Smooth muscle cell (in vitro differentiated cells): ENCODE data around the gene TMEM191B. TPM values are rescaled to one million over a fixed set of nuclear protein-coding genes. Genes with fewer than 3 reads are reported as not detected.
"Not testable (repeated sequence)": the region's sequence is repeated elsewhere in the genome, so short reads cannot be mapped to it uniquely, and the experiment has no call there.

Source experiments
- DNase-seq: peaks from one replicate; lab custom pipeline; 2025; ENCODE audit not compliant: unreplicated experiment; lab: John Stamatoyannopoulos, UW
- H2AFZ ChIP-seq: fragments of 200-600 bp; sonication (generic); 2 replicates; pipeline ENCODE4 v1.6.0; 2016; ENCODE audit warnings: antibody characterized with exemption, low read depth, mild to moderate bottlenecking
- H3F3A ChIP-seq: fragments of 200-600 bp; sonication (generic); 2 replicates; pipeline ENCODE4 v1.6.0; 2017; ENCODE audit warnings: antibody characterized with exemption, low read depth
- H3K27ac ChIP-seq: fragments of 200-600 bp; sonication (generic); 2 replicates; pipeline ENCODE4 v1.5.1; 2016; ENCODE audit warnings: low read depth, mild to moderate bottlenecking
- H3K27me3 ChIP-seq: fragments of 200-600 bp; sonication (generic); 2 replicates; pipeline ENCODE4 v1.6.1; 2016; ENCODE audit warnings: low read depth, mild to moderate bottlenecking
- H3K36me3 ChIP-seq: fragments of 200-600 bp; sonication (generic); 2 replicates; pipeline ENCODE4 v1.5.1; 2016; ENCODE audit warnings: low read depth
- H3K4me1 ChIP-seq: fragments of 200-600 bp; sonication (generic); 2 replicates; pipeline ENCODE4 v1.5.1; 2016; ENCODE audit warnings: low read depth
- H3K4me2 ChIP-seq: fragments of 200-600 bp; sonication (generic); 2 replicates; pipeline ENCODE4 v1.6.0; 2016; ENCODE audit warnings: mild to moderate bottlenecking
- H3K4me3 ChIP-seq: fragments of 200-600 bp; sonication (generic); 2 replicates; pipeline ENCODE4 v1.5.1; 2016; ENCODE audit warnings: mild to moderate bottlenecking
- H3K79me2 ChIP-seq: fragments of 200-600 bp; sonication (generic); 2 replicates; pipeline ENCODE4 v1.6.0; 2016; ENCODE audit warnings: low read depth, mild to moderate bottlenecking
- H3K9ac ChIP-seq: fragments of 200-600 bp; sonication (generic); 2 replicates; pipeline ENCODE4 v1.6.0; 2016; ENCODE audit warnings: low read depth
- H3K9me3 ChIP-seq: fragments of 200-600 bp; sonication (generic); replicated peaks from 2 replicates; pipeline ENCODE4 v1.5.1; 2016; ENCODE audit warnings: low read depth
- H4K20me1 ChIP-seq: fragments of 200-600 bp; sonication (generic); 2 replicates; pipeline ENCODE4 v1.6.0; 2016; ENCODE audit warnings: low read depth
- WGBS: methylation state at CpG from one replicate; pipeline ENCODE4 v1.1.7; 2016; ENCODE audit warnings: low lambda C conversion rate; 5-methylcytosine and 5-hydroxymethylcytosine counted together
- polyA plus RNA-seq: library from polyadenylated mRNA; unstranded; fragments of >200 nt; fragmentation: Nextera tagmentation; extraction: Ambion mirVana; gene quantifications from 2 replicates; pipeline ENCODE4 v1.2.1, GENCODE V29; 2016
- total RNA-seq: library from RNA; depleted of rRNA; stranded (reverse); fragments of >200 nt; gene quantifications from 2 replicates; pipeline ENCODE4 v1.2.3, GENCODE V29; 2014

The TMEM191B gene
- total RNA-seq (0.54 TPM in 1 of 2 replicates, not detected in the other), polyA plus RNA-seq (0.56 and 1.7 TPM in 2 replicates)

DNA sequence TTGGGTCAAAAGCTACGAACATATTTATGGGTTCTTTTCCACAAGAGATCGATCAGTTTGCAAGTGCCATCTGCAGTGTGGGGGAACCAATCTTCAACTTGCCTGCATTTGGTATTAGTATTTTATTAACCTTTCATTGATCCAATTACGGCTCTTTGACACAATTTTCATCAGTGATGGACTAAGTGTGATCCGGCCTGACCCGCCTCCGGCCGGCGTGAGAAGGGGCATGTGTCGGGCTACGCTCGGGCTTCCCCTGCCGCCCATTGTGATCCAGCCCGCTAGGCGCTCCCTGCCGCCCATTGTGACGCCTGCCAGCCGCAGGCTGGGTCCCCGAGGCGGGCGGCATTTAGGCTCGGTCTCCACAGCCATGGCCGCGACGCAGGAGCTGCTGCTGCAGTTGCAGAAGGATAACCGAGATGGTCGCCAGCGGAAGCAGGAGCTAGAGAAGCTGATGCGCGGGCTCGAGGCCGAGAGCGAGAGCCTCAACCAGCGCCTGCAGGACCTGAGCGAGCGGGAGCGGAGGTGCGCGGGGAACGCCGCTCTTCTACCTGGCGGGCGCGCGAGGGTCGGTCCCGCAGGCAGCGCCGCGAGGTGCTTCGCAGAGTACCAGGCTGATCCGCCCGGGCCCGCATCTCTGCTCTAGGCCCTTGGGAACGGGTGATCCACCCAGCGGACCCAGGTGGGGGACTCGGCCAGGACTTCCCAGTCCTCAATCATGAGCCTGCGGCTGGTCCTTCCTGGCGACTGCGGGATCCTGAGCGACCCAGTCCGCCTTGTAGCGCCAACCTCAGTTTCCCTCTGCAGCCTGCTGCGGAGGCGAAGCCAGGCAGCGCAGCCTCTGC is at the start of gene TMEM191B:
TMEM191B (plus strand) TSS at position 51 of the 845 bp plus-strand sequence; CDS start at position 230, 179 bp downstream.
- DNase-seq, H2AFZ ChIP-seq, H3K36me3 ChIP-seq, H3F3A ChIP-seq, H3K4me1 ChIP-seq, H3K79me2 ChIP-seq, H3K4me3 ChIP-seq, H3K9me3 ChIP-seq, H3K27me3 ChIP-seq, H3K4me2 ChIP-seq, H3K9ac ChIP-seq, H4K20me1 ChIP-seq, H3K27ac ChIP-seq: not testable (repeated sequence)
- WGBS = no CpG with 5 or more reads among the region's 65 CpGs

DNA sequence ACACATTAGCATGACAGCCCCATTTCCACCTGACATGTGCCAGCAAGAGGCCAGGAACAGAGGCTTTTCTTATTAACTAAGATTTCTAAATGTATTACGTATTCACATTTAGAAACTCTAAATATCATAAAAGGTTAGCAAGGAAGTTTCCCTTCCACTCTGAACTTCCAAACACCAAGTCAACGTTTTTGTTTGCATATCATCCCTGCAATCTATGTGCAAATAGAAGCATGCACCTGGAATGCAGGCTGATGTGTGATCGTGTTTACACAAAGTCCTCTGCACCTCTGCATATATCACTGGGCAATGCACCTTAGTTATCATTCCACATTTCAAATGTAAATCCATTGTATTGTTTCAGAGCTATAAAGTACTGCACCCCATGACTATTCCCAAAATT is 31.4 kb upstream of the TMEM191B start:
- not testable (repeated sequence) for H3K4me1 ChIP-seq, H3K9me3 ChIP-seq, H2AFZ ChIP-seq, H3K9ac ChIP-seq, H3K79me2 ChIP-seq, H3K4me3 ChIP-seq, H3K36me3 ChIP-seq, H3K27ac ChIP-seq, DNase-seq, H3F3A ChIP-seq, H4K20me1 ChIP-seq, H3K4me2 ChIP-seq, H3K27me3 ChIP-seq
- 0% methylated on average over 1 of the region's 3 CpGs for WGBS

DNA sequence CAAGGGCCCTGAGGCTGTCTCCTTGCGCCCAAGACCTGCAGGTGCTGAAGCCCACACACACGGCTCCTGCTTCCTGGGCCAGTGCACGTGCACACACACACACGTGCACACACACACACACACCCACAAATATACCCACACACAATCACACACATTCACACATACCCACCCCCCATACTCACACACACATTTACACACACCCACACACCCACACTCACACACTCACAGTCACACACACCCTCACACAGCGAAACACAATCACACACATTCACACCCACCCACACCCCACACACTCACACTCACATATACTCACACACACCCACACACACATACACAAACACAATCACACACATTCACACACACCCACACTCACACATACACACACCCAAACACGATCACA is 16.3 kb upstream of the TMEM191B start:
- WGBS = no CpG with 5 or more reads among the region's 6 CpGs
- H3K9me3 ChIP-seq, H3K27me3 ChIP-seq, H4K20me1 ChIP-seq, H3K27ac ChIP-seq, DNase-seq, H3K36me3 ChIP-seq, H3K4me1 ChIP-seq, H3K4me3 ChIP-seq, H3K9ac ChIP-seq, H3K79me2 ChIP-seq, H3F3A ChIP-seq, H3K4me2 ChIP-seq, H2AFZ ChIP-seq: not testable (repeated sequence)

DNA sequence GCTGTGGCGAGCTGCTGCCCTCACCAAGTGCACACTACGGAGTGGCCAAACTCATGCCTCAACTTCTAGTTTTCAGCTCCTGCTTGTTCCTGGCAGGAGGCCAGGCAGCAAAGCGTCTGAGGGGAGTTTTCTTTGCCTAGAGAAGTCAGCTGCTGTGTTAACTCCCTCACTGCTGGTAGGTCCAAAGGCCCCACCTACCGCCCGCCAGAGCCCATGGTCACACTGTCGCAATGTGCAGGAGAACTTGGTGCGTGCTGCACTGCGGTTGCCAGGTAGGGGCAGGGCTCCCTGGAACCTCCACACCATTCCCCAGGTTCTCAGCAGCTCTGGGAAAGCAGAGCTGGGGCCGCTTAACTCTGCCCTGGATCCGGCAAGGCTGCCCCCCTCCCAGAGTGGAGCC is 15.2 kb upstream of the TMEM191B start:
- not testable (repeated sequence) for H3K27me3 ChIP-seq, H3K27ac ChIP-seq, H3K4me1 ChIP-seq, H4K20me1 ChIP-seq, H3K36me3 ChIP-seq, H3K9me3 ChIP-seq, H2AFZ ChIP-seq, H3K79me2 ChIP-seq, DNase-seq, H3K4me3 ChIP-seq, H3K9ac ChIP-seq, H3F3A ChIP-seq, H3K4me2 ChIP-seq
- 74% methylated on average over 4 of the region's 10 CpGs for WGBS

DNA sequence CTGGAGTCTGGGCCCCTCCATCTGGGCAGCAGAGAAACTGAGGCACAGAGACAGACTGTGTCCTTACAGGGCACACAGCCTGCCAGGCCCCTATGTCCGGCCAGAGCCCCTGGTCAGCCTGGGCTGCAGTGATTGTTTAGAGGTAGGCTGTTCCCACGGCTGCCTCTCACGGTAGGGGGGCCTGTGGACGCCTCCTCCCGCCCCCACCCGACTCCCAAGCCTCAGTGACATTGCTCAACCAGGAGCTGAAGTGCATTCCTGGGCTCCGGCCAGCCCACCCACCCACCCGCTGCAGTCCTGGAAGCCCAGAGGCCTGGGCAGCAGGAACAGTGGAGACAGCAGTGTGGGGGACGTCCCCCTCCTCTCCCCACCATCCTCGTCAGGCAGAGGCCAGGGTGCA is 14.1 kb upstream of the TMEM191B start:
- not testable (repeated sequence) for H3F3A ChIP-seq, H3K4me3 ChIP-seq, H3K79me2 ChIP-seq, H2AFZ ChIP-seq, H3K9ac ChIP-seq, H3K4me1 ChIP-seq, H3K36me3 ChIP-seq, H3K4me2 ChIP-seq, H3K27me3 ChIP-seq, H4K20me1 ChIP-seq, H3K9me3 ChIP-seq, DNase-seq, H3K27ac ChIP-seq
- no CpG with 5 or more reads among the region's 10 CpGs for WGBS

DNA sequence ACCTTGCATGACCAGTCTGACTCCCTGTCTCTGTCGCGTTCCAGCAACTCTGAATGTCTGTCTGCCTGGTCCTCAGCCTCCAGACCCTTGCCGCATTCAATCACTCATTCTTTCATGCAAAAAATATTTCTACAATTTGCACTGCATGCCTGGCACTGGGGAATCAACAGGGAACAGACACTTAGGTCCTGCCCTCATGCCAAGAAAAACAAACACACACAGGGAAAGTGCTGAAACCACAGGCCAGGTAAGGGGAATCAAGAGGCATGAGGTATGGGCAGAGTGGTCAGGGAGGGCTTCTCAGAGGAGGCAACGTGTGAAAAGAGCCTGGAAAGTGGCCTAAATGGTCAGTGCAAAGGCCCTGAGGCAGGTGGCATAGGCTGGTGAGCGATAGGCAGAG is 9.5 kb upstream of the TMEM191B start, which contains the start of gene GGTLC3:
GGTLC3 (minus strand) TSS at position 101 of the 400 bp plus-strand sequence. CDS start 264 bp downstream, outside the sequence.
- not testable (repeated sequence) for H3K36me3 ChIP-seq, H2AFZ ChIP-seq, H3F3A ChIP-seq, H3K4me2 ChIP-seq, H3K4me3 ChIP-seq, H4K20me1 ChIP-seq, H3K9me3 ChIP-seq, DNase-seq, H3K79me2 ChIP-seq, H3K27me3 ChIP-seq, H3K9ac ChIP-seq, H3K4me1 ChIP-seq, H3K27ac ChIP-seq
- no CpG with 5 or more reads among the region's 5 CpGs for WGBS

DNA sequence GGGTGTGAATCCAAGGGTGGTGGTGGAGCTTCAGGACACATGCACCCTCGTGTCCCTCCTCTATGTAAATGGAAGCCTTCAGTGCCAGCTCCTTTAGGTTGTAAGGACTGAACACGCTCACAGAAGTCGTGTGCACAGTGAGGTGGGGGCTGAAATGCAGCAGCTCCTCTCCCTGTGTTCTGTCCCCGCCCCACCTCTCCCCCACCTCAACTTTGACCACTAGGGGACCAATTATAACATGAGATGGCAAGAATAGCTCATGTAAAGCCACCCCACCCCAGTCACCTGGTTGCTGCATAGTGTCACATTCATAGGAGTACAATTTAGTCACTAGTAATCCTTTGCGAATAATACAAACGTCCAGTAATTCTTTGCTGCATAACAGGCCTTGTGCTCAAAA is 4.8 kb upstream of the TMEM191B start:
- not testable (repeated sequence) for H3K9me3 ChIP-seq, H3K79me2 ChIP-seq, H3K9ac ChIP-seq, H2AFZ ChIP-seq, H4K20me1 ChIP-seq, H3K4me2 ChIP-seq, H3K4me1 ChIP-seq, H3F3A ChIP-seq, DNase-seq, H3K27me3 ChIP-seq, H3K27ac ChIP-seq, H3K4me3 ChIP-seq, H3K36me3 ChIP-seq
- no CpG with 5 or more reads among the region's 6 CpGs for WGBS

DNA sequence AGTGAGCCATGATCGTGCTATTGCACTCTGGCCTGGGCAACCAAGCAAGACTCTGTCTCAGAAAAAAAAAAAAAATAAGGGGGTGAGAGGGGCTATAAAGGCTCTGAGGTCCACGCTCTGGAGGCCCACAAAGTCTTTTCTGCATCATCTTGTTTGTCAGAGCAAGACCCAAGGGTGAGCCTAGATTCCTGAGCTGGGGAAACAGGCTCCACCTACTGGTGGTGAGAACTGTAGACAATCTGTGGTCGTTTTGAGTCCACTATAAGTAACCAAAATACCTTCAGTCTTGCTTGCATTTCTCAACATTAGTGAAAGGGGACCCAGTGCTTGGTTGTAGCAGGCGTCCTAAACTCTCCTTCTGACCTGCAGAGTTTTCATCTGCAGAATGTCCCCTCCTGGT is 4.3 kb upstream of the TMEM191B start:
- not testable (repeated sequence) for DNase-seq, H3K27me3 ChIP-seq, H4K20me1 ChIP-seq, H3K4me3 ChIP-seq, H3K79me2 ChIP-seq, H3K27ac ChIP-seq, H3F3A ChIP-seq, H3K9me3 ChIP-seq, H3K36me3 ChIP-seq, H3K9ac ChIP-seq, H3K4me2 ChIP-seq, H3K4me1 ChIP-seq, H2AFZ ChIP-seq
- WGBS = no CpG with 5 or more reads among the region's 4 CpGs
